A673 (cell line): Measurements from ENCODE around the gene PAQR4. TPM values are rescaled to one million over a fixed set of nuclear protein-coding genes. Genes with fewer than 3 reads are reported as not detected.

ENCODE experiments used
- BruUV-seq: library from RNA; stranded (reverse); fragments of 400-500 nt; replicated peaks from 2 replicates; lab custom pipeline; 2021; lab: Mats Ljungman, UMichigan
- CTCF ChIA-PET: fragments of 300-600 bp; sonication (Branson Sonifier 250); formaldehyde crosslinking; loops from one replicate; lab custom pipeline; 2022; ENCODE audit warnings: antibody characterized with exemption; lab: Charles Lee
- POLR2A ChIA-PET: fragments of 300-600 bp; sonication (Branson Sonifier 250); formaldehyde crosslinking; loops from one replicate; lab custom pipeline; 2022; ENCODE audit warnings: antibody characterized with exemption; ENCODE audit not compliant: low non-redundant PET; lab: Charles Lee
- DNase-seq: peaks from one replicate; pipeline ENCODE4 v3.0.0-alpha.2; 2015; ENCODE audit warnings: low spot score
- H3K27ac ChIP-seq: fragments of 200-600 bp; sonication (generic); 2 replicates; pipeline ENCODE4 v1.5.1; 2016; ENCODE audit warnings: mixed run types, low read depth, mild to moderate bottlenecking, mixed read lengths, antibody characterized with exemption, low read length; ENCODE audit not compliant: poor library complexity, severe bottlenecking
- H3K27me3 ChIP-seq: fragments of 200-600 bp; sonication (generic); replicated peaks from 2 replicates; pipeline ENCODE4 v1.6.1; 2017; ENCODE audit warnings: mixed run types, low read depth, mild to moderate bottlenecking, mixed read lengths, antibody characterized with exemption, low read length; ENCODE audit not compliant: insufficient read depth, poor library complexity
- H3K36me3 ChIP-seq: fragments of 200-600 bp; sonication (generic); 2 replicates; pipeline ENCODE4 v1.6.1; 2016; ENCODE audit warnings: mixed run types, mild to moderate bottlenecking, mixed read lengths, antibody characterized with exemption, low read length; ENCODE audit not compliant: insufficient read depth, poor library complexity, severe bottlenecking
- H3K4me1 ChIP-seq: fragments of 200-600 bp; sonication (generic); 2 replicates; pipeline ENCODE4 v1.6.1; 2017; ENCODE audit warnings: mixed run types, mild to moderate bottlenecking, mixed read lengths, antibody characterized with exemption, low read length; ENCODE audit not compliant: insufficient read depth, poor library complexity, severe bottlenecking
- H3K4me3 ChIP-seq: fragments of 200-600 bp; sonication (generic); 2 replicates; pipeline ENCODE4 v1.5.1; 2016; ENCODE audit warnings: low read depth, mixed run types, mild to moderate bottlenecking, mixed read lengths, low read length; ENCODE audit not compliant: poor library complexity, severe bottlenecking
- H3K9me3 ChIP-seq: fragments of 200-600 bp; sonication (generic); 2 replicates; pipeline ENCODE4 v1.6.1; 2016; ENCODE audit warnings: mixed run types, low read depth, mild to moderate bottlenecking, mixed read lengths, antibody characterized with exemption, low read length; ENCODE audit not compliant: poor library complexity, severe bottlenecking
- EZH2 ChIP-seq: fragments of 200-600 bp; sonication (generic); IDR thresholded peaks from 2 replicates; pipeline ENCODE4 v1.6.1; 2017; ENCODE audit warnings: borderline replicate concordance, low read depth, mild to moderate bottlenecking, mixed read lengths, antibody characterized with exemption, low read length; ENCODE audit not compliant: poor library complexity, severe bottlenecking
- intact Hi-C: fragments of 100-400 bp; cut with micrococcal nuclease; formaldehyde crosslinking; loops from one replicate; pipeline ENCODE4 v1.10.0; 2022; ENCODE audit not compliant: unreplicated experiment
- total RNA-seq: library from RNA; stranded (reverse); gene quantifications from 2 replicates; pipeline ENCODE4 v1.2.3, GENCODE V29; 2021
- TF ChIP-seq, protein P1 (sequence below): fragments of 300-800, 200-600 bp; sonication (generic); conservative IDR thresholded peaks from 2 replicates; pipeline ENCODE4 v1.5.1; 2017; ENCODE audit warnings: low read depth, mild to moderate bottlenecking, antibody characterized with exemption, low read length, moderate library complexity, mixed read lengths

Gene PAQR4
- total RNA-seq, 1 experiment from 2014 or later = 46.5 TPM

DNA sequence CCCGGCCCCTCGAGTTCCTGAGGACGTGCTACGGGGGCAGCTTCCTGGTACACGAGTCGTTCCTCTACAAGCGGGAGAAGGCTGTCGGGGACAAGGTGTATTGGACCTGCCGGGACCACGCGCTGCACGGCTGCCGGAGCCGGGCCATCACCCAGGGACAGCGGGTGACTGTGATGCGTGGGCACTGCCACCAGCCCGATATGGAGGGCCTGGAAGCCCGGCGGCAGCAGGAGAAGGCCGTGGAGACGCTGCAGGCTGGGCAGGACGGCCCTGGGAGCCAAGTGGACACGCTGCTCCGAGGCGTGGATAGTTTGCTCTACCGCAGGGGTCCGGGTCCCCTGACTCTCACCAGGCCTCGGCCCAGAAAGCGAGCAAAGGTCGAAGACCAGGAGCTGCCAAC, 36.0 kb upstream of the PAQR4 start:
- no peak overlapping the region for H3K27ac ChIP-seq
- DNase-seq = no peak
- CTCF ChIA-PET = interaction anchor here (1.0 kb wide), 1 partner anchor 37 kb away, joined by 3 read pairs; no protein-coding TSS in a partner anchor
- BruUV-seq = no TSS peak
- no peaks in the 10 kb centered on the region for H3K9me3 ChIP-seq
- peaks cover 18% of the 10 kb centered on the region for H3K36me3 ChIP-seq
- intact Hi-C loops = no loop called here
- H3K4me1 ChIP-seq = no peaks in the 10 kb centered on the region
- POLR2A ChIA-PET = no interaction called here
- H3K4me3 ChIP-seq = no peak overlapping the region
- TF ChIP-seq, protein P1, sequence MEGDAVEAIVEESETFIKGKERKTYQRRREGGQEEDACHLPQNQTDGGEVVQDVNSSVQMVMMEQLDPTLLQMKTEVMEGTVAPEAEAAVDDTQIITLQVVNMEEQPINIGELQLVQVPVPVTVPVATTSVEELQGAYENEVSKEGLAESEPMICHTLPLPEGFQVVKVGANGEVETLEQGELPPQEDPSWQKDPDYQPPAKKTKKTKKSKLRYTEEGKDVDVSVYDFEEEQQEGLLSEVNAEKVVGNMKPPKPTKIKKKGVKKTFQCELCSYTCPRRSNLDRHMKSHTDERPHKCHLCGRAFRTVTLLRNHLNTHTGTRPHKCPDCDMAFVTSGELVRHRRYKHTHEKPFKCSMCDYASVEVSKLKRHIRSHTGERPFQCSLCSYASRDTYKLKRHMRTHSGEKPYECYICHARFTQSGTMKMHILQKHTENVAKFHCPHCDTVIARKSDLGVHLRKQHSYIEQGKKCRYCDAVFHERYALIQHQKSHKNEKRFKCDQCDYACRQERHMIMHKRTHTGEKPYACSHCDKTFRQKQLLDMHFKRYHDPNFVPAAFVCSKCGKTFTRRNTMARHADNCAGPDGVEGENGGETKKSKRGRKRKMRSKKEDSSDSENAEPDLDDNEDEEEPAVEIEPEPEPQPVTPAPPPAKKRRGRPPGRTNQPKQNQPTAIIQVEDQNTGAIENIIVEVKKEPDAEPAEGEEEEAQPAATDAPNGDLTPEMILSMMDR = no peak
- no peak for TF ChIP-seq EZH2
- H3K27me3 ChIP-seq = no peaks in the 10 kb centered on the region

DNA sequence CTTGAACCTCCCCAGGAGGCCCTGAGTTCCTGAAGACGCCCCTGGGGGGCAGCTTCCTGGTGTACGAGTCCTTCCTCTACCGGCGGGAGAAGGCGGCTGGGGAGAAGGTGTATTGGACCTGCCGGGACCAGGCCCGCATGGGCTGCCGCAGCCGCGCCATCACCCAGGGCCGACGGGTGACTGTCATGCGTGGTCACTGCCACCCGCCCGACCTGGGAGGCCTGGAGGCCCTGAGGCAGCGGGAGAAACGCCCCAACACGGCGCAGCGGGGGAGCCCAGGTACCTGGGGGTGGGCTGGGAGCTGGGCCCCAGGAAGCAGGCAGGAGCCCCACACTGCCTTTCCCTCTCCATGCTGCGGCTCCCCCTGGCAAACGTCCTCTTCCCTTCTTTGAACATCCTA, 35.4 kb upstream of the PAQR4 start:
- ChIA-PET POLR2A (no interaction called here), CTCF (no interaction called here)
- H3K36me3 ChIP-seq = peaks cover 20% of the 10 kb centered on the region
- TF ChIP-seq, protein P1 = no peak
- no peak for TF ChIP-seq EZH2
- no peak overlapping the region for H3K27ac ChIP-seq
- DNase-seq = no peak
- no peaks in the 10 kb centered on the region for H3K27me3 ChIP-seq
- no peaks in the 10 kb centered on the region for H3K9me3 ChIP-seq
- intact Hi-C loops = no loop called here
- H3K4me3 ChIP-seq = no peak overlapping the region
- H3K4me1 ChIP-seq = no peaks in the 10 kb centered on the region
- BruUV-seq = no TSS peak

DNA sequence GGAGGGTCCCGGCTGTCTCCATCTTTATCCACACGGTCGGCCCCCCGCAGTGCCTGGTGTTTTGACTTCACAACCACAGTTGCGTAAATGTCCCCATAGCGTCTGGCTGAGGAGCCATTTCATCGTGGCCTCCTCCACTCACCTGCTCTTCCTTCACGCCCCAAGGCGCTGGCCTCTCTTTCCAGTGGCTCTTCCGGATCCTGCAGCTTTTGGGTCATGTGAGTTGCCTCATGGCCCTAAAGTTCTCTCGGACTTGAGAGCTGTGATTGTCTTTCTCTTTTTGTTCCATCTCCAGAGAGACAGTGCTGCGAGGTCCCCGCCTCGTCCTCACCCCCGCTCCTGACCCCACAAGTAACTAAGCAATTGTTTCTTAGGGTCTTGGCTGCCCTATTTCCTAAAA, 34.7 kb upstream of the PAQR4 start:
- TF ChIP-seq EZH2 = no peak
- TF ChIP-seq, protein P1 = no peak
- no peak for DNase-seq
- Histone ChIP-seq H3K4me3 (no peak overlapping the region), H3K36me3 (peaks cover 21% of the 10 kb centered on the region), H3K9me3 (no peaks in the 10 kb centered on the region), H3K27ac (no peak overlapping the region), H3K27me3 (no peaks in the 10 kb centered on the region), H3K4me1 (no peaks in the 10 kb centered on the region)
- POLR2A ChIA-PET = no interaction called here
- CTCF ChIA-PET = no interaction called here
- no TSS peak for BruUV-seq
- intact Hi-C loops = no loop called here
